IMR-90 (cell line): Measurements from ENCODE around the gene NPNT. TPM values are rescaled to one million over a fixed set of nuclear protein-coding genes. Genes with fewer than 3 reads are reported as not detected.

Experiments
- ATAC-seq: fragments of 200-7000 bp; cut with Tn5 transposase; 2 replicates; pipeline ENCODE4 v1.9.1; 2020; ENCODE audit warnings: low read depth, mild to moderate bottlenecking, moderate library complexity
- BruUV-seq: library from RNA; stranded (reverse); fragments of 400-500 nt; replicated peaks from 2 replicates; lab custom pipeline; 2021; lab: Mats Ljungman, UMichigan
- CTCF ChIA-PET: fragments of 300-600 bp; formaldehyde crosslinking; extraction: SDS; loops from one replicate; lab custom pipeline; 2021; ENCODE audit warnings: antibody characterized with exemption; lab: Yijun Ruan, JAX
- POLR2A ChIA-PET: fragments of 300-600 bp; sonication (Branson Sonifier 250); formaldehyde crosslinking; loops from one replicate; lab custom pipeline; 2022; ENCODE audit warnings: antibody characterized with exemption; ENCODE audit not compliant: unreplicated experiment; lab: Charles Lee
- DNase-seq: peaks from one replicate; pipeline ENCODE4 v3.0.0; 2013
- H2AFZ ChIP-seq: replicated peaks from 2 replicates; pipeline ENCODE3; 2013; ENCODE audit warnings: low read length, mild to moderate bottlenecking; ENCODE audit not compliant: poor library complexity
- H2AK5ac ChIP-seq: 2 replicates; pipeline ENCODE4 v1.6.1; 2013; ENCODE audit warnings: low read depth, low read length, inconsistent platforms
- H2AK9ac ChIP-seq: replicated peaks from 2 replicates; pipeline ENCODE3; 2013; ENCODE audit warnings: mild to moderate bottlenecking, low read depth, low read length, moderate library complexity; ENCODE audit not compliant: poor library complexity
- H2BK120ac ChIP-seq: 2 replicates; pipeline ENCODE4 v1.6.1; 2013; ENCODE audit warnings: low read depth, low read length, inconsistent platforms
- H2BK15ac ChIP-seq: 3 replicates; pipeline ENCODE4 v1.6.1; 2013; ENCODE audit warnings: low read depth, low read length, inconsistent platforms
- H2BK20ac ChIP-seq: 2 replicates; pipeline ENCODE4 v1.6.1; 2013; ENCODE audit warnings: low read depth, mild to moderate bottlenecking, inconsistent platforms, low read length, moderate library complexity
- H2BK5ac ChIP-seq: 2 replicates; pipeline ENCODE4 v1.6.1; 2013; ENCODE audit warnings: mild to moderate bottlenecking, low read depth, low read length, inconsistent platforms; ENCODE audit not compliant: poor library complexity, severe bottlenecking
- H3K14ac ChIP-seq: replicated peaks from 2 replicates; pipeline ENCODE4 v1.6.1; 2013; ENCODE audit warnings: low read depth, low read length, inconsistent platforms
- H3K18ac ChIP-seq: 2 replicates; pipeline ENCODE4 v1.6.1; 2013; ENCODE audit warnings: low read depth, low read length, control low read depth
- H3K23ac ChIP-seq: 2 replicates; pipeline ENCODE4 v1.6.1; 2013; ENCODE audit warnings: low read depth, low read length, inconsistent platforms
- H3K27ac ChIP-seq: 2 replicates; pipeline ENCODE4 v1.5.1; 2013; ENCODE audit warnings: mild to moderate bottlenecking, control low read depth, low read length; ENCODE audit not compliant: insufficient read depth
- H3K27me3 ChIP-seq: 2 replicates; pipeline ENCODE4 v1.6.1; 2013; ENCODE audit warnings: low read length; ENCODE audit not compliant: control insufficient read depth, insufficient read depth
- H3K36me3 ChIP-seq: 2 replicates; pipeline ENCODE4 v1.6.1; 2013; ENCODE audit warnings: low read length, mixed read lengths; ENCODE audit not compliant: control insufficient read depth, insufficient read depth
- H3K4ac ChIP-seq: 2 replicates; pipeline ENCODE4 v1.6.1; 2013; ENCODE audit warnings: low read depth, low read length, inconsistent platforms
- H3K4me1 ChIP-seq: 2 replicates; pipeline ENCODE4 v1.6.1; 2013; ENCODE audit warnings: low read length, mixed read lengths; ENCODE audit not compliant: control insufficient read depth, insufficient read depth
- H3K4me2 ChIP-seq: 2 replicates; pipeline ENCODE4 v1.6.1; 2013; ENCODE audit warnings: low read depth, mild to moderate bottlenecking, control low read depth, low read length, moderate library complexity
- H3K4me3 ChIP-seq: 2 replicates; pipeline ENCODE4 v1.5.1; 2013; ENCODE audit warnings: low read depth, mild to moderate bottlenecking, control low read depth, low read length, moderate library complexity; ENCODE audit not compliant: insufficient read depth
- H3K56ac ChIP-seq: 2 replicates; pipeline ENCODE4 v1.6.1; 2013; ENCODE audit warnings: low read length, inconsistent platforms; ENCODE audit not compliant: insufficient read depth; ENCODE audit errors: extremely low read depth
- H3K79me1 ChIP-seq, 2 experiments: 2 replicates each; pipeline ENCODE4 v1.6.1; 2013; ENCODE audit warnings: low read length in 2 of 2, inconsistent platforms in 1 of 2, low read depth in 1 of 2
- H3K9ac ChIP-seq: 2 replicates; pipeline ENCODE4 v1.6.1; 2013; ENCODE audit warnings: low read depth, low read length, control low read depth
- H3K9me1 ChIP-seq: 2 replicates; pipeline ENCODE4 v1.6.1; 2013; ENCODE audit warnings: low read length, inconsistent platforms; ENCODE audit not compliant: insufficient read depth
- H3K9me3 ChIP-seq: 2 replicates; pipeline ENCODE4 v1.6.1; 2013; ENCODE audit warnings: low read length; ENCODE audit not compliant: control insufficient read depth, insufficient read depth
- H4K20me1 ChIP-seq: 2 replicates; pipeline ENCODE4 v1.6.1; 2013; ENCODE audit warnings: low read length, inconsistent platforms; ENCODE audit not compliant: insufficient read depth
- H4K5ac ChIP-seq: 2 replicates; pipeline ENCODE4 v1.6.1; 2013; ENCODE audit warnings: mild to moderate bottlenecking, low read depth, low read length, control low read depth
- H4K8ac ChIP-seq, 2 experiments: 2 replicates each; pipeline ENCODE4 v1.6.1; 2013; ENCODE audit warnings: low read depth in 2 of 2, low read length in 2 of 2, control low read depth in 1 of 2, inconsistent platforms in 1 of 2
- H4K91ac ChIP-seq: 2 replicates; pipeline ENCODE4 v1.6.1; 2013; ENCODE audit warnings: low read depth, low read length, inconsistent platforms; ENCODE audit not compliant: insufficient read depth
- BHLHE40 ChIP-seq: fragments of 150-350 bp; IDR thresholded peaks from 2 replicates; pipeline ENCODE4 v1.6.1; 2016; ENCODE audit warnings: mild to moderate bottlenecking, low read depth, low read length
- CEBPB ChIP-seq: IDR thresholded peaks from 2 replicates; pipeline ENCODE4 v1.6.1; 2012; ENCODE audit warnings: low read depth, low read length, improper control_type of control experiment
- CHD1 ChIP-seq: IDR thresholded peaks from 2 replicates; pipeline ENCODE4 v1.6.1; 2012; ENCODE audit warnings: low read depth, low read length, improper control_type of control experiment
- FOS ChIP-seq: fragments of 150-350 bp; IDR thresholded peaks from 2 replicates; pipeline ENCODE4 v1.6.1; 2016; ENCODE audit warnings: low read depth, low read length
- MAFK ChIP-seq: IDR thresholded peaks from 2 replicates; pipeline ENCODE4 v1.6.1; 2012; ENCODE audit warnings: low read depth, low read length, improper control_type of control experiment
- MAZ ChIP-seq: IDR thresholded peaks from 2 replicates; pipeline ENCODE4 v1.6.1; 2012; ENCODE audit warnings: low read depth, mild to moderate bottlenecking, low read length, improper control_type of control experiment, moderate library complexity, borderline replicate concordance
- NFE2L2 ChIP-seq: fragments of 150-350 bp; IDR thresholded peaks from 2 replicates; pipeline ENCODE4 v1.6.1; 2016; ENCODE audit warnings: low read depth, mild to moderate bottlenecking, low read length
- POLR2A ChIP-seq: IDR thresholded peaks from 2 replicates; pipeline ENCODE4 v1.6.1; 2012; ENCODE audit warnings: mild to moderate bottlenecking, low read depth, low read length
- RAD21 ChIP-seq: IDR thresholded peaks from 2 replicates; pipeline ENCODE4 v1.6.1; 2012; ENCODE audit warnings: low read length, improper control_type of control experiment
- RCOR1 ChIP-seq: IDR thresholded peaks from 2 replicates; pipeline ENCODE4 v1.6.1; 2012; ENCODE audit warnings: mild to moderate bottlenecking, low read length, improper control_type of control experiment; ENCODE audit not compliant: insufficient replicate concordance
- RFX5 ChIP-seq: IDR thresholded peaks from 2 replicates; pipeline ENCODE4 v1.8.0; 2012; ENCODE audit warnings: low read depth, mild to moderate bottlenecking, low read length, moderate library complexity
- SMC3 ChIP-seq: fragments of 150-350 bp; IDR thresholded peaks from 2 replicates; pipeline ENCODE4 v1.6.1; 2016; ENCODE audit warnings: low read depth, mild to moderate bottlenecking, antibody characterized with exemption, low read length, moderate library complexity
- WGBS, 2 experiments: methylation state at CpG; one replicate each; pipeline versions ENCODE4 v1.1.5 to v1.1.7; 2013; ENCODE audit warnings: missing lambda C conversion rate in 2 of 2; ENCODE audit not compliant: insufficient read length in 1 of 2; ENCODE audit errors: extremely low coverage in 2 of 2; 5-methylcytosine and 5-hydroxymethylcytosine counted together
- dilution Hi-C: fragments of 300-500 bp; cut with HindIII; formaldehyde crosslinking; loops from one replicate; pipeline ENCODE4 v1.14.3; 2018; ENCODE audit warnings: low sequenced_read_pairs; ENCODE audit not compliant: unreplicated experiment
- in situ Hi-C: fragments of 300-500 bp; cut with MboI; formaldehyde crosslinking; loops from 3 replicates; pipeline ENCODE4 v1.14.3; 2019; ENCODE audit warnings: low sequenced_read_pairs, inconsistent platforms, mixed read lengths
- intact Hi-C: fragments of 100-400 bp; cut with micrococcal nuclease; formaldehyde crosslinking; loops from 2 replicates; pipeline ENCODE4 v1.10.0; 2022
- polyA plus RNA-seq, 3 experiments: library from polyadenylated mRNA; depleted of rRNA; stranded (reverse); fragments of >200 nt; gene quantifications; 2 replicates each; pipeline ENCODE4 v1.2.3, GENCODE V29; 2012; ENCODE audit warnings: low replicate concordance in 1 of 3
- total RNA-seq: library from RNA; depleted of rRNA; stranded (reverse); fragments of >200 nt; gene quantifications from 2 replicates; pipeline ENCODE4 v1.2.3, GENCODE V29; 2012
- TF ChIP-seq, protein P1 (sequence below): fragments of 150-350 bp; IDR thresholded peaks from 2 replicates; pipeline ENCODE4 v1.6.1; 2017; ENCODE audit warnings: mild to moderate bottlenecking, antibody characterized with exemption, low read length, low read depth
- TF ChIP-seq, protein P2 (sequence below): conservative IDR thresholded peaks from 2 replicates; pipeline ENCODE4 v1.5.1; 2012; ENCODE audit warnings: mild to moderate bottlenecking, low read depth, low read length, improper control_type of control experiment
- TF ChIP-seq, protein P3 (sequence below): fragments of 150-350 bp; IDR thresholded peaks from 2 replicates; pipeline ENCODE4 v1.6.1; 2016; ENCODE audit warnings: low read depth, mild to moderate bottlenecking, low read length, moderate library complexity, borderline replicate concordance

Gene NPNT
- total and polyA plus RNA-seq, 2 of the 4 experiments (the other 2 are of a cell fraction): not detected

DNA sequence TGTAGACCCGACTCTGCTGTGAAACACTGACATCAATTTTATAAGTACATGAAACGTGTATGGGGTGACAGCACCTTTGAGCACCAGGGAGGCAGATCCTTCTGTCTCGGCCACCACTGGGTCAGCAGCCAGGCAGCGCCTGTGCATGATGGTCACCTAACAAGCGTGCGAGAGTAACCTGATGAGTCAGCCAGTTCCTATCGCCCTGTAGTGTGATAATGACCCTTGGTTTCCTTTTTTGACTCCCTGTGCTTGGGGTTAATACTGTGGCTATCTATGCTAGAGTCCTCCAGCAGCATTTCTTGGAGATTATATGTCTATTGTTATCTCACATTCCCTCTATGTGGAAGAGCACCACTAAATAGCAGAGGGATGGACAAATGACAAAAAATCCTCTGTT lies 101.6 kb downstream of the NPNT start:
- intact Hi-C loops: no loop called here
- Histone ChIP-seq H3K4ac (no peak overlapping the region), H3K9me3 (no peaks in the 10 kb centered on the region), H3K4me2 (no peak overlapping the region), H3K9me1 (no peaks in the 10 kb centered on the region), H4K8ac (no peak overlapping the region), H3K79me1 (no peaks in the 10 kb centered on the region), H3K27ac (no peak overlapping the region), H3K9ac (no peak overlapping the region), H4K91ac (no peak overlapping the region), H3K56ac (no peak overlapping the region), H4K20me1 (no peaks in the 10 kb centered on the region), H2AFZ (no peak overlapping the region), H2BK5ac (no peak overlapping the region), H2AK9ac (no peak overlapping the region), H3K18ac (no peak overlapping the region), H3K4me3 (no peak overlapping the region), H4K5ac (no peak overlapping the region), H2BK120ac (no peak overlapping the region), H3K23ac (no peak overlapping the region), H3K4me1 (no peaks in the 10 kb centered on the region), H3K36me3 (no peaks in the 10 kb centered on the region), H3K27me3 (peaks cover 4% of the 10 kb centered on the region), H2AK5ac (no peak overlapping the region), H2BK20ac (no peak overlapping the region), H2BK15ac (no peak overlapping the region), H3K14ac (no peak overlapping the region)
- DNase-seq (no peak), ATAC-seq (no peak)
- in situ Hi-C loops: no loop called here
- 80% methylated on average over 1 of the region's 7 CpGs; no CpG with 5 or more reads in 1 of the 2 experiments for WGBS, 2 experiments
- dilution Hi-C loops: no loop called here
- ChIA-PET CTCF (interaction anchor here (0.6 kb wide), 1 partner anchor 430 kb away, joined by 3 read pairs; no protein-coding TSS in a partner anchor), POLR2A (no interaction called here)
- no TSS peak for BruUV-seq
- no peak for TF ChIP-seq POLR2A
- no peak for TF ChIP-seq CHD1
- TF ChIP-seq, protein P1, sequence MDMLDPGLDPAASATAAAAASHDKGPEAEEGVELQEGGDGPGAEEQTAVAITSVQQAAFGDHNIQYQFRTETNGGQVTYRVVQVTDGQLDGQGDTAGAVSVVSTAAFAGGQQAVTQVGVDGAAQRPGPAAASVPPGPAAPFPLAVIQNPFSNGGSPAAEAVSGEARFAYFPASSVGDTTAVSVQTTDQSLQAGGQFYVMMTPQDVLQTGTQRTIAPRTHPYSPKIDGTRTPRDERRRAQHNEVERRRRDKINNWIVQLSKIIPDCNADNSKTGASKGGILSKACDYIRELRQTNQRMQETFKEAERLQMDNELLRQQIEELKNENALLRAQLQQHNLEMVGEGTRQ: no peak
- TF ChIP-seq MAFK: no peak
- no peak for TF ChIP-seq RAD21
- TF ChIP-seq SMC3: no peak
- TF ChIP-seq, protein P2, sequence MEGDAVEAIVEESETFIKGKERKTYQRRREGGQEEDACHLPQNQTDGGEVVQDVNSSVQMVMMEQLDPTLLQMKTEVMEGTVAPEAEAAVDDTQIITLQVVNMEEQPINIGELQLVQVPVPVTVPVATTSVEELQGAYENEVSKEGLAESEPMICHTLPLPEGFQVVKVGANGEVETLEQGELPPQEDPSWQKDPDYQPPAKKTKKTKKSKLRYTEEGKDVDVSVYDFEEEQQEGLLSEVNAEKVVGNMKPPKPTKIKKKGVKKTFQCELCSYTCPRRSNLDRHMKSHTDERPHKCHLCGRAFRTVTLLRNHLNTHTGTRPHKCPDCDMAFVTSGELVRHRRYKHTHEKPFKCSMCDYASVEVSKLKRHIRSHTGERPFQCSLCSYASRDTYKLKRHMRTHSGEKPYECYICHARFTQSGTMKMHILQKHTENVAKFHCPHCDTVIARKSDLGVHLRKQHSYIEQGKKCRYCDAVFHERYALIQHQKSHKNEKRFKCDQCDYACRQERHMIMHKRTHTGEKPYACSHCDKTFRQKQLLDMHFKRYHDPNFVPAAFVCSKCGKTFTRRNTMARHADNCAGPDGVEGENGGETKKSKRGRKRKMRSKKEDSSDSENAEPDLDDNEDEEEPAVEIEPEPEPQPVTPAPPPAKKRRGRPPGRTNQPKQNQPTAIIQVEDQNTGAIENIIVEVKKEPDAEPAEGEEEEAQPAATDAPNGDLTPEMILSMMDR: no peak
- no peak for TF ChIP-seq RCOR1
- TF ChIP-seq, protein P3, sequence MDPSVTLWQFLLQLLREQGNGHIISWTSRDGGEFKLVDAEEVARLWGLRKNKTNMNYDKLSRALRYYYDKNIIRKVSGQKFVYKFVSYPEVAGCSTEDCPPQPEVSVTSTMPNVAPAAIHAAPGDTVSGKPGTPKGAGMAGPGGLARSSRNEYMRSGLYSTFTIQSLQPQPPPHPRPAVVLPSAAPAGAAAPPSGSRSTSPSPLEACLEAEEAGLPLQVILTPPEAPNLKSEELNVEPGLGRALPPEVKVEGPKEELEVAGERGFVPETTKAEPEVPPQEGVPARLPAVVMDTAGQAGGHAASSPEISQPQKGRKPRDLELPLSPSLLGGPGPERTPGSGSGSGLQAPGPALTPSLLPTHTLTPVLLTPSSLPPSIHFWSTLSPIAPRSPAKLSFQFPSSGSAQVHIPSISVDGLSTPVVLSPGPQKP: no peak
- no peak for TF ChIP-seq CEBPB
- no peak for TF ChIP-seq MAZ
- no peak for TF ChIP-seq BHLHE40
- no peak for TF ChIP-seq FOS
- no peak for TF ChIP-seq NFE2L2
- TF ChIP-seq RFX5: no peak
